ENCODE measurements around the gene CSMD2.

Gene CSMD2

GRCh38 chr1:33818071-33818470 is 347.0 kb downstream of the CSMD2 start:
- DNase-seq (ENCODE audit: low read depth) = no peak

DNA sequence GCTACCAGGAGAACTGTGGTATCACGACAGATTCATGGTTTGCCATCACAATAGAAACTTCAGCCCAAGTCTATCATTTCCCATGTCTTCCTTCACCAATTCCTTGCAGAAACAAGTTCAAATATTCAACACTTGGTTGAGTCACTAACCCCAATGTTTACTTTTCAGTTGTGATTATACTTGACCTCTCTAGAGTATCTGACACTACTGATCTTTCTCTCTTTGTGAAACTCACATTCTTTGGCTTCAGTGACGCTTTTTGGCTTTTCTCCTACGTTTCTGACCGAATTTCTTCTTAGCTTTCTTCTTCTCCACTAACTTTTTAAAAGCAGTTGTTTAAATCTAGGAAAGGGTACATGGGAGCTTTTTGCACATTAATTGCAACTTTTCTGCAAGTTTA is 350.0 kb downstream of the CSMD2 start:
- peak; percentile 24 for DNase-seq (ENCODE audit: low read depth)

DNA sequence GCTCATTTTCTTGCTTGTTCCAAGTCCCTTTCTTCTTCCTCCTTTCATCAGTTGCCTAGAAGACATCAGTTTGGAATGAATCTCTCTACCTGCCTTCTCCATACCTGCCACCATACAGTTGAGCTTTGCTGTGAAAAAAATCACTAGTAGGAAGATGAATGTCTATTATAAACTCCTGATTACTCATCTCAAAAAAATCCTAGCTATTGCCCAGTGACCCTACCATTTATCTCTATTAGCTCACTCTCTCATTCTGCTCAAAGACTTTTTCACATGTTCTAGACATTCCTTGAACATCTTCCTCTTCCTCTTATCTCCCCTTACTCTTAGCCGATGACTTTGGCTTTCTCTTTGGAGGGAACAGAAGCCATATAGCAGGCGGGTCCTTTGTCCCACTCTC is 350.9 kb downstream of the CSMD2 start:
- no peak for DNase-seq (ENCODE audit: low read depth)

GRCh38 chr1:33810571-33810970 is 354.5 kb downstream of the CSMD2 start:
- DNase-seq (ENCODE audit: low read depth) = no peak

GRCh38 chr1:33805988-33806387 is 359.0 kb downstream of the CSMD2 start:
- no peak for DNase-seq (ENCODE audit: low read depth)

GRCh38 chr1:33802268-33802667 is 362.8 kb downstream of the CSMD2 start:
- no peak for DNase-seq (ENCODE audit: low read depth)

- DNase-seq (ENCODE audit: low read depth) = no peak
These were observed 367.2 kb downstream of the CSMD2 start for GRCh38 chr1:33797849-33798248.

DNA sequence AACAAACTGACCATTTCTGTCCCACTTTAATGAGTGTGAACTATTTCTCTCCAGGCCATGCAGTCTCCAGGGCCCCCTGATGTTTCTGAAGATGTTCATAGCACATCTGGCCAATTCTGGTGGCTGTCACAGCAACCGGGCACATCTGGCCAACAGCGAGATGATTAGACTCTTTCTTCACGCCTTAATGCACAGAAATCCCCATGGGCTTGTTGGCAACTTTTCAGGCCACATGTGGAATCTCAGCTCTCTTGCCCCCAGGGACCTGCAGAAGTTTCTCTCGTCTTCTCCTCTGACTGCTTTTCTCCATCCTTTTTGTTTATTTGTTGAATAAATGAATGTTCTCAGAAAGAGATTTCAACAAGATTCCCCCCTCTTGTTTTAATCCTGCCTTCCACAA is 372.4 kb downstream of the CSMD2 start:
- no peak for DNase-seq (ENCODE audit: low read depth)

DNA sequence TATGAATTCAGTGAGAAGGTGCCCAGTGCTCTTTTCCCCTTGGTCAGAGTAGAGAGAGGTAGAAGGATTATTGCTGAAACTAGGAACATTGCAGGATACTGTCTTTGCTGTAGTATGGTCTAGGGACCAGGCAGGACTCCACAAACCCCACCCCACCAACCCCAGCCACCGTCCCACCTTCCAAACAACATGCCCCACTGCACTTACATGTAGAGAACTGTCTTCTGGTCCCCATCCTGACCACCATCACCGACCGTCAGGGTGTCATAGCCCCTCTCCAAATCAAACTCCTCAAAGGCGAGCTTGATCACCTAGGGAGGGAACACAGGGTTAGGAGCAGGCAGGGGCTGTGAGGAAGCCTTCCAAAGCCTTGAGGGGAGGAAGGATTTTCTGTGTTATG is 372.8 kb downstream of the CSMD2 start:
- no peak for DNase-seq (ENCODE audit: low read depth)

DNA sequence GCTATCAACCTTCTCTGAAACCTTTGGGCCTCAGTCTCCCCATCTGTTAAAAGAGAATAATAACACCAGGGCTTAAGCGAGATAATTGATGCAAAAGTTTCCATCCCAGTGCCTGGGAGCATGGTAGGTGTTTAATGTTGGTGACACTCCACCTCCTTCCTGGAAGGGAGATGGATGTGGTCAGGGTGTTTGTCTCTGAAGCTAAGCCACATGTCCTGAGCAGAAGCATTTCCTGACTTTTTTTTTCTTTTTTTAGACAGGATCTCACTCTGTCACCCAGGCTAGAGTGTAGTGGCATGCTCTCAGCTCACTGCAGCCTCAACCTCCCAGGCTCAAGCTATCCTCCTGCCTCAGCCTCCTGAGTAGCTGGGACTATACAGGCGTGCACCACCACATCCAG is 373.8 kb downstream of the CSMD2 start:
- DNase-seq (ENCODE audit: low read depth) = no peak

- no peak for DNase-seq (ENCODE audit: low read depth)
These were observed 374.5 kb downstream of the CSMD2 start for GRCh38 chr1:33790577-33790976.

- DNase-seq (ENCODE audit: low read depth) = no peak
These were observed 380.2 kb downstream of the CSMD2 start for GRCh38 chr1:33784876-33785275.

DNA sequence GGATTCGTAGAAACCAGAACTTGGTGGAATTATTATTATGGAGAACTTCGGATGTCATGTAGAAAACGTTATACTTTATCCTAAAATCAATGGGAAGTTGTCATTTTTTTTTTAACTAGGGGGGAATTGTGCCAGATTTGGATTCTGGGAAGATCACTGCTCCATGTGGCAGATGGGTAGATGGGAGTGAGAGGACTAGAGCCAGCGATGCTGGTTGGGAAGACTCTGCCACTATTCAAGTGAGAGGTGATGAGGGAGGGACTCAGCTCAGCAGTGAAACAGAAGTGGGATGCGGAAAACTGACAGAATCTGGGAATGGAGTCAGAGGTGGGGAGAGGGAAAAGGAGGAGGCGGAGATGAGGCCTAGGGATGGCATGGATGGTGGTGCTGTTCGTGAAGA is 382.3 kb downstream of the CSMD2 start:
- no peak for DNase-seq (ENCODE audit: low read depth)

GRCh38 chr1:33781652-33782051 is 383.4 kb downstream of the CSMD2 start:
- DNase-seq (ENCODE audit: low read depth) = no peak

- DNase-seq (ENCODE audit: low read depth) = no peak
These were observed 387.7 kb downstream of the CSMD2 start for GRCh38 chr1:33777337-33777736.

GRCh38 chr1:33768821-33769220 is 396.2 kb downstream of the CSMD2 start:
- DNase-seq (ENCODE audit: low read depth) = no peak

DNA sequence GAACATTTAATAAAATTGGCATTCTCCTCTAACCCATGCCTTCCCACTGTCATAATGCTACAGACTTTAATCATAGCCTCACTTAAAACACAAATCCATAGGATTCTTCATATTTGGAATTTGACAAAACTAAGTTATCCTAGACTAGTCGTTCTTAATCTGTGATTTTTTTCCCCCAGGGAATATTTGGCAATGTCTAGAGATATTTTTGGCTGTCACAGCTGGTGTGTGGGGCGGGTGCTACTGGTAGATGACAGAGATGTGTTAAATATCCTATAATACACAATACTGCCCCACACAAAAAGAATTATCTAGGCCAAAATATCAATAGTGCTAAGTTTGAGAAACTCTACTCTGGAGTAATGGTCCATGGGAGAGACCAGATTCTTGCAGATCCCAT is 396.9 kb downstream of the CSMD2 start:
- no peak for DNase-seq (ENCODE audit: low read depth)

GRCh38 chr1:33764149-33764548 is 400.9 kb downstream of the CSMD2 start:
- no peak for DNase-seq (ENCODE audit: low read depth)

DNA sequence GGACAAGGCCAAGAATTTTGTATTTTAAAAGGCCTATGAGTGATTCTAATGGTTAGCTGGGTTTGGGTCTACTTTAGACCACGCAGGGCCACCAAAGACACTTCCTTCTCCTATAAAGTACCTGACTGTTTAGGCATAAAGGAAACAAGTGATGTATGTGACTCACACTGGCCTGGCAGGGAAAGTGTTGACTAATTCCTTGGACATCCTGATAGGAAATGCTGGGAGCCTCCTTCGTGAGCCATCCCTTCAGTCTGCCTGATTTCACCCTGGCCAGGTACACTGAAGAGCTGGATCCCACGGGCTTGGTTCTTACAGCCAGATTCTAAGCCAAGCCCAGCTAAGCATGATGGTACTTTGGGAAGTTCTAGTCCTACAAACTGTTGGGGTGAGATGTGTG is 401.6 kb downstream of the CSMD2 start:
- DNase-seq (ENCODE audit: low read depth) = peak; percentile 53

GRCh38 chr1:33762962-33763361 is 402.1 kb downstream of the CSMD2 start:
- DNase-seq (ENCODE audit: low read depth) = no peak

- DNase-seq (ENCODE audit: low read depth) = no peak
These were observed 402.8 kb downstream of the CSMD2 start for GRCh38 chr1:33762109-33762830.

DNA sequence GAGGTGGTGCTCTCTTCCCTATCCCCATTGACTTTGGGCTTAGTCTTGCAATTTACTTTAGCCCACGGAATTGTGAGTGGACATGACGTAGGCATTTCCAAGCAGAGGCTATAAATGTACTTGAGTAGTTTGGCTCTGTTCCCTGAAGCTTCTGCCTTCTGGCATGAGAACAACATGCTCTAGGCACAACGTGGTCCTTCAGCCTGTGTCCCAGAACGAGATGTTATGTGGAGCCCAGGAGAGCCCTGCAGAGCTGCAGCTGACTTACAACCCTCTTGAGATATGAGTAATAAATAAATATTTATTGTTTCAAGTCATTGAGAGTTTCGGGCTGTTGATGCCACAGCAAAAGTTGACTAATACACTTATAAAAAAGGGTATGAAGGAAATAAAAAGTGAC is 406.3 kb downstream of the CSMD2 start:
- no peak for DNase-seq (ENCODE audit: low read depth)

DNA sequence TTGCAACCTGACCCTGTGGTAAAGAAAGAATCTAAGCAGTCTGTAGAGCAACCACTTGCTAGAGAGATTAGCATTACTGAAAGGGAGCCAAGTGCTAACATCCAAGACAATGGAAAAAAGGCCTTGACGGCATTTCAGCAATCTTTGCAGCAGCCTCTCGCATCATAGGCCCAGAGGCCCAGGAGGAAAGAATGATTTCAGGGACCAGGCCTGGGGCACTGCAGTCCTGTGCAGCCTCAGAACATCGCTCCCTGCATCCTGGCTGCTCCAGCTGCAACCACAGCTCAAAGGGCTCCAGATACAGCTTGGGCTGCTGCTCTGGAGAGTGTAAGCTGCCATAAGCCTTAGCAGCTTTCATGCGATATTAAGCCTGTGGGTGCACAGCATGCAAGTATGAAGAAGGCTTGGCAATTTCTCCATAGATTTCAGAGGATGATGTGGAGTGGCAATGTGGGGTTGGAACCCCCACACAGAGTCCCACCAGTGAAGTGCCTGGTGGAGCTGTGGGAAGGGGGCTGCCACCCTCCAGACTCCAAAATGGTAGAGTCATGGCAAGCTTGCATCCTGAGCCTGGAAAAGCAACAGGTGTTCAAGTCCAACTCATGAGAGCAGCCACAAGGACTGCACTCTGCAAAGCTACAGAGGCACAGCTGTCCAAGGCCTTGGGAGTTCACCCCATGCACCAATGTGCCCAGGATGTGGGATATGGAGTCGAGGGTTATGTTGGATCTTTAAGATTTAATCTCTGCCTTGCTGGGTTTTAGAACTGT is 411.8 kb downstream of the CSMD2 start:
- no peak for DNase-seq (ENCODE audit: low read depth)

GRCh38 chr1:33745942-33746341 is 419.1 kb downstream of the CSMD2 start:
- DNase-seq (ENCODE audit: low read depth) = no peak
